ENCODE measurements around the gene FUCA2. TPM values are rescaled to one million over a fixed set of nuclear protein-coding genes. Genes with fewer than 3 reads are reported as not detected.

The FUCA2 gene
- total and polyA plus RNA-seq, 2 of the 8 experiments (the other 6 are each of a cell fraction or from before 2014, with no cell fraction given): 24.2 to 47.2 TPM

GRCh38 chr6:143513410-143513809 is 1.9 kb upstream of the FUCA2 start:
- Histone ChIP-seq H3K9ac (replicated peaks in 1 of 4; ENCODE audit: extremely low read depth in 1 of 4, low read depth in 3 of 4, low read length in 3 of 4) (no peak overlapping the region), H2BK120ac (replicated peaks; ENCODE audit: low read depth, low read length) (no peak overlapping the region), H3K4me1 (replicated peaks in 1 of 4; ENCODE audit: control insufficient read depth in 3 of 4, insufficient read depth in 4 of 4, low read length in 3 of 4) (peaks cover 8 to 14% (median 12%) of the 10 kb centered on the region in 4 experiments), H3K14ac (ENCODE audit: insufficient read length) (no peak overlapping the region), H2BK5ac (ENCODE audit: low read depth, low read length) (no peak overlapping the region), H2BK15ac (ENCODE audit: low read length) (no peak overlapping the region), H3K23me2 (ENCODE audit: low read depth, low read length) (peaks cover 8% of the 10 kb centered on the region), H4K91ac (replicated peaks; ENCODE audit: insufficient read length, low read length) (no peak overlapping the region), H3K4me3 (ENCODE audit: extremely low read depth in 1 of 4, insufficient read depth in 2 of 4, low read depth in 3 of 4, low read length in 4 of 4) (no peak overlapping the region), H3K27ac (ENCODE audit: low read depth, low read length) (no peak overlapping the region), H3K23ac (ENCODE audit: insufficient read length) (no peak overlapping the region), H3K4me2 (ENCODE audit: insufficient read depth in 1 of 2, low read depth in 2 of 2, low read length in 2 of 2) (no peak overlapping the region), H2AFZ (ENCODE audit: low read length) (no peak overlapping the region), H3K56ac (replicated peaks; ENCODE audit: insufficient read length, low read depth, low read length) (no peak overlapping the region), H3K27me3 (replicated peaks in 1 of 4; ENCODE audit: control insufficient read depth in 3 of 4, extremely low read depth in 1 of 4, insufficient read depth in 3 of 4, low read length in 3 of 4) (peaks cover 0 to 9% (median 5%) of the 10 kb centered on the region in 4 experiments; a peak in 3 of 7 replicates), H3K79me1 (ENCODE audit: low read depth, low read length) (no peaks in the 10 kb centered on the region; the same call in 1 of the 2 replicates), H3K18ac (ENCODE audit: extremely low read depth, low read length) (no peak overlapping the region), H4K8ac (ENCODE audit: extremely low read depth, insufficient read depth, low read length) (no peak overlapping the region), H4K5ac (ENCODE audit: insufficient read length, low read depth, low read length) (no peak overlapping the region), H4K20me1 (replicated peaks in 1 of 2; ENCODE audit: control insufficient read depth in 1 of 2, insufficient read depth in 2 of 2, low read length in 2 of 2) (peaks cover 0 to 1% of the 10 kb centered on the region in 2 experiments), H3K9me3 (ENCODE audit: insufficient read depth in 2 of 2, low read depth in 1 of 2, low read length in 1 of 2) (no peaks in the 10 kb centered on the region), H2BK20ac (ENCODE audit: low read length) (0 out of 2 replicates have a peak overlapping the region, but pooled peaks have one; percentile 83), H2BK12ac (ENCODE audit: low read depth, low read length) (no peak overlapping the region), H2AK5ac (ENCODE audit: low read depth, low read length) (no peak overlapping the region), H3K36me3 (ENCODE audit: control insufficient read depth in 2 of 4, insufficient read depth in 4 of 4, low read length in 3 of 4) (no peaks in the 10 kb centered on the region; a peak in 1 of 8 replicates), H3K4ac (replicated peaks; ENCODE audit: insufficient read length, low read depth, low read length) (peak overlapping the region; percentile 1), H3K79me2 (ENCODE audit: control insufficient read depth in 1 of 2, insufficient read depth in 2 of 2, low read length in 2 of 2) (peaks cover 0 to 14% of the 10 kb centered on the region in 2 experiments; a peak in 2 of 4 replicates)
- FAIRE-seq: no peak
- WGBS, 2 experiments (ENCODE audit: extremely low coverage in 1 of 2, insufficient coverage in 1 of 2, insufficient read length in 1 of 2, insufficient replicate concordance in 2 of 2, low coverage in 1 of 2, low lambda C conversion rate in 2 of 2, missing lambda C conversion rate in 1 of 2): 26% methylated on average over 4 of the region's 4 CpGs; no CpG with 5 or more reads in 1 of the 2 experiments
- DNase-seq (ENCODE audit: low read depth in 1 of 2, low spot score in 2 of 2): peak in 1 of 2 experiments; percentile 87
- ChIA-PET POLR2A (ENCODE audit: partially characterized antibody) (interaction anchor here (0.9 to 3.2 kb wide), 2 partner anchors 23 to 62 kb away, joined by 3 to 24 read pairs; no protein-coding TSS in a partner anchor), CTCF (ENCODE audit: partially characterized antibody) (interaction anchor here (0.8 to 7.5 kb wide), 34 partner anchors 8 to 520 kb away, joined by 3 to 77 read pairs (median 5); partner anchors contain the start of gene LTV1)
- TF ChIP-seq CEBPB (IDR thresholded peaks at IDR 0.05; ENCODE audit: low read depth, low read length) (no peak), BRCA1 (IDR thresholded peaks at IDR 0.05; ENCODE audit: low read depth, low read length) (no peak), MAFK (IDR thresholded peaks at IDR 0.05; ENCODE audit: low read depth, low read length) (no peak), KDM1A (IDR thresholded peaks at IDR 0.05; ENCODE audit: borderline replicate concordance, low read length) (no peak), POLR2A (IDR thresholded peaks at IDR 0.05; ENCODE audit: control extremely low read depth in 1 of 2, low read depth in 2 of 2, low read length in 2 of 2) (no peak), JUND (IDR thresholded peaks at IDR 0.05; ENCODE audit: low read length) (no peak), HDAC2 (IDR thresholded peaks at IDR 0.05; ENCODE audit: borderline replicate concordance in 1 of 2, low read depth in 2 of 2, low read length in 2 of 2) (no peak), POLR2AphosphoS5 (IDR thresholded peaks at IDR 0.05; ENCODE audit: low read depth, low read length) (no peak), ASH2L (IDR thresholded peaks at IDR 0.05; ENCODE audit: low read length) (no peak), GABPA (IDR thresholded peaks at IDR 0.05; ENCODE audit: borderline replicate concordance, insufficient read depth, low read length) (no peak), RAD21 (IDR thresholded peaks at IDR 0.05 in 1 of 2, conservative IDR thresholded peaks at IDR 0.05 in 1 of 2; ENCODE audit: low read depth in 2 of 2, low read length in 2 of 2) (peak; percentile 79 to 84), YY1 (IDR thresholded peaks at IDR 0.05; ENCODE audit: low read depth, low read length) (peak; percentile 68), KDM5A (IDR thresholded peaks at IDR 0.05; ENCODE audit: low read length) (no peak), CHD2 (IDR thresholded peaks at IDR 0.05; ENCODE audit: low read length) (0 out of 2 replicates have a peak, but pooled peaks have one; percentile 40)

Measured in H1 (cell line).